Measurements from ENCODE around the gene GORASP2. TPM values are rescaled to one million over a fixed set of nuclear protein-coding genes. Genes with fewer than 3 reads are reported as not detected.

GORASP2 gene
- total RNA-seq = 30.1 and 34.2 TPM in 2 replicates

DNA sequence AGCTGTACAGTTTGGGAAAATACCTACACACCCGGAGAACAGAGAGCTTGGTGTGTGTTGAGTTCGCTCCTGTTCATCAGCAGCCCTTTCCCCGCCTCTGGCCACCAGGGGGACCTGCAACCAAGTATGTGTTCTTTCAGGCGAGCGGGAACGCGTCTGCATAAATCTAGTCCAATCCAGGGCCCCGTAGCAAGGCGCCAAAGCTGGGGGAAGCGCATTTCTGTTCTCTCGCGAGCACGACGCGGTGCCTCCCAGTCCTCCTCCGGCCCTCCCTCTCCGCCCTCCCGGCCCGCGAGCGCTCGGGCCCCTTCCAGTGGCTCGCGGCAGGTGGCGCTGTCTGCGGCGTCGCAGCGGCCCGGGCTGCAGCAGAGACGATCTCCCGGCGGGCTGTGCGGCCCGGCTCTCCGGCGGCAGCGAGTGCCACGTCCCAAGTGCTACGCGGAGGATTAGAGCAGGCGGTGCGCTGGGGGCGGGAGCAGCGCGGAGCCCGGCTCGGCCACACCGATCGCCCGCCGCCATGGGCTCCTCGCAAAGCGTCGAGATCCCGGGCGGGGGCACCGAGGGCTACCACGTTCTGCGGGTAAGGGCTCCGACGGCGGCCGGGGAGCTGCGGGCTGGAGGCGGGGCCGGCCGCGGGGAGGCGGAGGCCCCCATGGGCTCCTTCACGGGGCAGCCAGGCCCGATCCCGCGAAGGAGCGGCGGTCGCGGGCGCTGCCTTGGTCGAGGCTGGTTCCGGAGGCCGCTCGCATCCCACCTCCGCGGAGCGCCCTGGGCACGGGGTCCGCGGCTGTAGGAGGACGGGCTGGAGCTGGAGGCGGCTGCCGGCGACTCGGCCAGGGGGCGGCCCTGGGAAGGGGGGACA is at the start of gene GORASP2:
GORASP2 (plus strand) TSS at position 430 of the 862 bp plus-strand sequence; CDS start at position 518, 88 bp downstream.
- H3K36me3 ChIP-seq (ENCODE audit: control insufficient read depth, insufficient read depth, low read length) = no peaks in the 10 kb centered on the region
- TF ChIP-seq, protein P1, sequence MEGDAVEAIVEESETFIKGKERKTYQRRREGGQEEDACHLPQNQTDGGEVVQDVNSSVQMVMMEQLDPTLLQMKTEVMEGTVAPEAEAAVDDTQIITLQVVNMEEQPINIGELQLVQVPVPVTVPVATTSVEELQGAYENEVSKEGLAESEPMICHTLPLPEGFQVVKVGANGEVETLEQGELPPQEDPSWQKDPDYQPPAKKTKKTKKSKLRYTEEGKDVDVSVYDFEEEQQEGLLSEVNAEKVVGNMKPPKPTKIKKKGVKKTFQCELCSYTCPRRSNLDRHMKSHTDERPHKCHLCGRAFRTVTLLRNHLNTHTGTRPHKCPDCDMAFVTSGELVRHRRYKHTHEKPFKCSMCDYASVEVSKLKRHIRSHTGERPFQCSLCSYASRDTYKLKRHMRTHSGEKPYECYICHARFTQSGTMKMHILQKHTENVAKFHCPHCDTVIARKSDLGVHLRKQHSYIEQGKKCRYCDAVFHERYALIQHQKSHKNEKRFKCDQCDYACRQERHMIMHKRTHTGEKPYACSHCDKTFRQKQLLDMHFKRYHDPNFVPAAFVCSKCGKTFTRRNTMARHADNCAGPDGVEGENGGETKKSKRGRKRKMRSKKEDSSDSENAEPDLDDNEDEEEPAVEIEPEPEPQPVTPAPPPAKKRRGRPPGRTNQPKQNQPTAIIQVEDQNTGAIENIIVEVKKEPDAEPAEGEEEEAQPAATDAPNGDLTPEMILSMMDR (IDR thresholded peaks at IDR 0.05; ENCODE audit: insufficient read depth, low read length, severe bottlenecking) = peak; percentile 88
- H3K4me3 ChIP-seq (ENCODE audit: low read depth, low read length) = peak within 1 kb of the TSS; percentile 95
- DNase-seq (ENCODE audit: low read depth) = peak; percentile 96
- no peak for FAIRE-seq
- no peaks in the 10 kb centered on the region for H3K27me3 ChIP-seq (ENCODE audit: control insufficient read depth, insufficient read depth, low read length)

DNA sequence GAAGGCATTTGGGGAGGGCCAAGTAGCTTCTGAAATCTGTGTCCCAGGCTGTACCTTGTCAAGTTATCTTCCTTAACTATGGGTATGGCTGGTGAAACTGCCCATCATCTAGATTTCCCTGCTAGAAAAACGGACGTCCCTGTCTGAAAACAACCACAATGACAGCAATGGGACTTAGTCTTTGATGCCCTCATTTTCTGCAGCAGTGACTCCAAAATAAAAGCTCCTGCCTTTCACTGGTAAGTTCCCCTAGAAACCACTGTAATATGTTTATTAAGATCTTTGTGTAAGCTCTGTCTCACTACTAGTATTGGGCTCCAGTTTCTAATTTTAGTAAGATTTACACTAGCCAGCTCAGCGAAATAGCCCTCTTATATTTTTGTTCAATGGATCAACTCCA is 47.2 kb upstream of the GORASP2 start:
- FAIRE-seq = no peak

DNA sequence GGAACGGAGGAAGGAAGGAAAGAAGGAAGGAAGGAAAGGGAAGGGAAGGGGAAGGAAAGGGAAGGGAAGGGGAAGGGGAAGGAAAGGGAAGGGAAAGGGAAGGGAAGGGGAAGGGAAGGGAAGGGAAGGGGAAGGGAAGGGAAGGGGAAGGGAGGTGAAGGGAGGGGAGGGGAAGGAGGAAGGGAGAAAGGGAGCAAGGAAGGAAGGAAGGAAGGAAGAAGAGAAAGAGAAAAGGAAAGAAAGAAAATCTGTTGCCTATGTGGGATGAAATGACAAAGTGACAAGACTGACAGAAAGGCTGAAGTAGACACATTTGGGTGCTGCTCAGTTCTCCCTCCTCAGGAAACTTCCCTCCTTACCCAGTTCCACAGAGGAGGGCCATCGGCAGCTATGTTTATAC is 46.3 kb upstream of the GORASP2 start:
- H3K27me3 ChIP-seq (ENCODE audit: control insufficient read depth, insufficient read depth, low read length) = peaks cover 4% of the 10 kb centered on the region
- H3K36me3 ChIP-seq (ENCODE audit: control insufficient read depth, insufficient read depth, low read length) = no peaks in the 10 kb centered on the region
- DNase-seq (ENCODE audit: low read depth) (no peak), FAIRE-seq (no peak)
- TF ChIP-seq, protein P1 (IDR thresholded peaks at IDR 0.05; ENCODE audit: insufficient read depth, low read length, severe bottlenecking) = no peak
- no peak overlapping the region for H3K4me3 ChIP-seq (ENCODE audit: low read depth, low read length)

More for the DNA sequence above, 47.2 kb upstream of the GORASP2 start:
- TF ChIP-seq, protein P1 (IDR thresholded peaks at IDR 0.05; ENCODE audit: insufficient read depth, low read length, severe bottlenecking) = no peak
- no peak for DNase-seq (ENCODE audit: low read depth)
- Histone ChIP-seq H3K4me3 (ENCODE audit: low read depth, low read length) (no peak overlapping the region), H3K36me3 (ENCODE audit: control insufficient read depth, insufficient read depth, low read length) (no peaks in the 10 kb centered on the region), H3K27me3 (ENCODE audit: control insufficient read depth, insufficient read depth, low read length) (peaks cover 4% of the 10 kb centered on the region)

DNA sequence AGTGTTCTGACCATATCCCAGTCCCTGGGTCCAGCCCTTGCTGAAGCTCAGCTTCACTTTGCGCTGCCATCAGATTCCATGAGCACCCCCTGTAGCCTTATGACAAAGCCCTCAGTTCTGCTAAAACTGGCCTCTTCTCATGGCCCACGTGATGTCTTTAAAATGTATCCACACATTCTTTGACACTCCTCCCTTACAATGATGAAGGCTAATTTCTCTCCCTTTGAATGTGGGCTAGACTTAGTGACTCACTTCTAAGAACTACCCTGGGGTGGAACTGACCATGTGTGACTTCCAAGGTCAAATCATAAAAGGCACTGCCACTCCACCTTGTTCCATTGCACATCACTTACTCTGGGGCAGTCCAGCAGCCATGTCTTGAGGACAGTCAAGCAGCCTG is 45.4 kb upstream of the GORASP2 start:
- no peak overlapping the region for H3K4me3 ChIP-seq (ENCODE audit: low read depth, low read length)
- TF ChIP-seq, protein P1 (IDR thresholded peaks at IDR 0.05; ENCODE audit: insufficient read depth, low read length, severe bottlenecking) = no peak
- peaks cover 4% of the 10 kb centered on the region for H3K27me3 ChIP-seq (ENCODE audit: control insufficient read depth, insufficient read depth, low read length)
- H3K36me3 ChIP-seq (ENCODE audit: control insufficient read depth, insufficient read depth, low read length) = no peaks in the 10 kb centered on the region
- DNase-seq (ENCODE audit: low read depth) (no peak), FAIRE-seq (no peak)

DNA sequence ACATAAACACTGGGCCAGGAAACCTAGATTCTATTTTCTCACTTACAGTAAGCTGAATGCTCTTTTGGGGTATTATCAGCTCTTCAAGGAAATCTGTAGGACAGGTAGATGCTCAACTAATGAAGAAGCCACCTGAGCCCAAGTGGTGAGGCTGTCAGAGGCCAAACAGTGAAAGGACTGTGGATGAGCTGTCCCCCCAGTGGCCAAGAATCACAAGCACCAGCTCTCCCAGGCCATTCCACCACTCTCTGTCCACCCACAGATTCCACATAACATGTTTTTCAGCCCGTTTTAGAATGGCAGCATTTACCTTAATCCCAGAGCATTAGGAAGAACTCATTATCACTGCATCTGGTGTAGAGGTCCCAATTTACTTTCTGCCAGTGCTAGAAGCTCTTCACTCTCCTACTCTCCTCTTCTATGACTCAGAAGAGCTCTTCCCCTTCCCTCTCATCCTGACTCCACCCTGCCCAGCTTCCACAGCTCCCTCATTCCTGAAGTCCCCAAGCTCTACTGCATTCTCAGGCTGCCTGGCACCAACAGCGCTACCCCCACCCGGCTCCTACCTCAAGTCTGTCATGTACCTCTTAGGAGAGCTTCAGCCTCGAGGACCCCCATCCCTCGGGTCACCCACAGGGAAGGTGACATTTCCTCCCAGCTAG is 43.8 kb upstream of the GORASP2 start:
- FAIRE-seq = no peak

More for the DNA sequence above, 43.8 kb upstream of the GORASP2 start:
- no peaks in the 10 kb centered on the region for H3K36me3 ChIP-seq (ENCODE audit: control insufficient read depth, insufficient read depth, low read length)
- DNase-seq (ENCODE audit: low read depth) = no peak
- H3K27me3 ChIP-seq (ENCODE audit: control insufficient read depth, insufficient read depth, low read length) = peaks cover 4% of the 10 kb centered on the region
- TF ChIP-seq, protein P1 (IDR thresholded peaks at IDR 0.05; ENCODE audit: insufficient read depth, low read length, severe bottlenecking) = no peak
- H3K4me3 ChIP-seq (ENCODE audit: low read depth, low read length) = no peak overlapping the region
